ENCODE results near the gene PTGIR. TPM values are rescaled to one million over a fixed set of nuclear protein-coding genes. Genes with fewer than 3 reads are reported as not detected.

PTGIR gene
- total RNA-seq, 5 donors from 2014 or later (not counting 1 experiment from before 2014, with no cell fraction given) = 1.2 to 5.4 (median 3.5) TPM

DNA sequence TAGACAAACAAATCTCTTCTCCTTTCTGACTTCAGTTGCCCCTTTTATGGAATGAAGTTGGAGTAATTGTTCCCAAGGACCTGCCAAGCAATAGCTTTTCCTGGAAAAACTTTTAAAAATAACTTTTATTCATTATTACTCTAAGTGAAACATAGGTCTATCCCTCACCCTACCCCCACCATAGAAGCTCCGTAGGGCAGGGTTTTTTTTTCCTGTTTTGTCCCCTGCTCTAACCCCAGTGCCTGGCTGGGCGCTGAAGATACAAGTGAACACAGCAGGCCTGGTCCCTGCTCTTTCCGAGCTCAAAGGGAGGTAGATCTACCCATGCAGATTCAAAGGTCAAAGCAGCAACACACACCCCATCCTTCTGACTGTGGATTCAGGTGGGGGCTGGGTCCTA lies 19.8 kb upstream of the PTGIR start:
- Histone ChIP-seq H3K4me1 (ENCODE audit: control insufficient read depth in 1 of 2, extremely low read depth in 1 of 2, insufficient read depth in 2 of 2, low read length in 2 of 2) (peaks cover 2 to 14% of the 10 kb centered on the region in 2 experiments), H3K36me3 (ENCODE audit: control insufficient read depth in 2 of 2, extremely low read depth in 1 of 2, insufficient read depth in 1 of 2, low read length in 1 of 2) (no peaks in the 10 kb centered on the region), H3K27ac (ENCODE audit: low read length) (no peak overlapping the region), H3K4me3 (ENCODE audit: control insufficient read depth in 1 of 2, extremely low read depth in 1 of 2, low read length in 1 of 2) (no peak overlapping the region), H3K9me3 (peaks cover 3% of the 10 kb centered on the region), H3K27me3 (replicated peaks in 1 of 2; ENCODE audit: control insufficient read depth in 2 of 2, extremely low read depth in 1 of 2, insufficient read depth in 2 of 2, low read length in 1 of 2) (peaks cover 8 to 54% of the 10 kb centered on the region in 2 experiments)
- peaks cover 7 to 13% (median 10%) of the 10 kb centered on the region in 3 donors for H3K4me1 Mint-ChIP-seq
- no peak overlapping the region for H3K4me3 Mint-ChIP-seq
- H3K27me3 Mint-ChIP-seq = peaks cover 12 to 28% of the 10 kb centered on the region in 2 donors
- H3K36me3 Mint-ChIP-seq = no peaks in the 10 kb centered on the region
- H3K27ac Mint-ChIP-seq = no peak overlapping the region
- CTCF ChIA-PET = interaction anchor here in 1 of 2 donors (1.4 kb wide), 1 partner anchor 12 kb away, joined by 5 read pairs; no protein-coding TSS in a partner anchor
- POLR2A ChIA-PET = interaction anchor here in 1 of 2 donors (0.6 kb wide), 1 partner anchor 111 kb away, joined by 3 read pairs; no protein-coding TSS in a partner anchor
- no peaks in the 10 kb centered on the region for H3K9me3 Mint-ChIP-seq
- DNase-seq = no peak
- no CpG with 5 or more reads among the region's 3 CpGs for WGBS (ENCODE audit: insufficient coverage)
- ATAC-seq (replicated peaks in 1 of 4) = no peak

- ChIA-PET POLR2A (no interaction called here), CTCF (interaction anchor here in 1 of 2 donors (0.8 kb wide), 1 partner anchor 27 kb away, joined by 3 read pairs; no protein-coding TSS in a partner anchor)
- no peaks in the 10 kb centered on the region for H3K9me3 ChIP-seq
- 79% methylated on average over 2 of the region's 2 CpGs for WGBS (ENCODE audit: insufficient coverage)
- Mint-ChIP-seq H3K4me1 (peaks cover 0 to 10% (median 4%) of the 10 kb centered on the region in 3 donors), H3K9me3 (no peaks in the 10 kb centered on the region), H3K27ac (peak overlapping the region; percentile 22 to 50), H3K36me3 (no peaks in the 10 kb centered on the region), H3K4me3 (peak overlapping the region in 2 of 3 donors; percentile 14 to 47), H3K27me3 (peaks cover 4 to 13% of the 10 kb centered on the region in 2 donors)
- H3K36me3 ChIP-seq (ENCODE audit: control insufficient read depth in 2 of 2, extremely low read depth in 1 of 2, insufficient read depth in 1 of 2, low read length in 1 of 2) = no peaks in the 10 kb centered on the region
- ATAC-seq (replicated peaks in 1 of 4) (no peak), DNase-seq (no peak)
- H3K27ac ChIP-seq (ENCODE audit: low read length) = no peak overlapping the region
- no peak overlapping the region for H3K4me3 ChIP-seq (ENCODE audit: control insufficient read depth in 1 of 2, extremely low read depth in 1 of 2, low read length in 1 of 2)
- peaks cover 0 to 48% of the 10 kb centered on the region in 2 experiments for H3K27me3 ChIP-seq (replicated peaks in 1 of 2; ENCODE audit: control insufficient read depth in 2 of 2, extremely low read depth in 1 of 2, insufficient read depth in 2 of 2, low read length in 1 of 2)
- peaks cover 19 to 34% of the 10 kb centered on the region in 2 experiments for H3K4me1 ChIP-seq (ENCODE audit: control insufficient read depth in 1 of 2, extremely low read depth in 1 of 2, insufficient read depth in 2 of 2, low read length in 2 of 2)
Measured at GRCh38 chr19:46640656-46641055, 15.8 kb upstream of the PTGIR start.

DNA sequence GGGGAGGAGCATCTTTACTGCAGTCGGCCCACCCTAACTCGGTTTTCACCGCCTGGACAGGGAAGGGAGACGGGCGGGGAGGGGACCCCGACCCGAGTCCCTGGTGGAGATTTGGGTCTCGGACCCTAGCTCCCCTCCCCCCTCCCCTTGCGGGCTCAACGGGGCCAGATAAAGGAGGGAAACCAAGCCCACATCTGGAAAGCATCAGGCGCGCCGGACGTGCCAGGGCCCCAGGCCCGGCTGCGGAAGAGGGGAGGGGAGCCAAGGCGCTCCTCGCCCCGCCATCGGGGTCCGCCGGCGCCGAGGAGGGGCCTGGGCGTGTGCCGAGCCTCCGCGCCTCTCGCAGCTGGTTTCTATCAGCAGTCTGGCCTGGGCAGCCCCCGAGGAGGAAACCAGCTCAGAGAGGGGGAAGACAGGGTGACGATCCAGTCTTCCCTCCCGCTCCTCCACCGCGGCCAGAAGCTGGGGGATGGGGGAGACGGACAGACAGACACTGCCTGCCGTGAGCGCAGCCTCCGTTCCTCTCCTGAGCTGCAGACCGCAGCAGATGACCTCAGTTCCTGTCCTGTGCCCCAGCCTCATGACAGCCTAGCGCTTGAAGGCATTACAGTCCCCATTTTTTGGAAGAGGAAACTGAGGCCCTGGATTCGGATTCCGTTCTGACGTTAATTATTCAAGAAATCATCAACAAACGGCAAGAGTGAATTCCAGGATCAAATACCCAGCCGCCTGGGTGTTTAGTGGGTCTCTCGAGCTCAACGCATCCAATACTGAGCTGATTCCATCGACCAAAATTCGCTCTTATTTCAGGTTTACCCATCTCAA lies 14.7 kb upstream of the PTGIR start:
- H3K4me1 ChIP-seq (ENCODE audit: control insufficient read depth in 1 of 2, extremely low read depth in 1 of 2, insufficient read depth in 2 of 2, low read length in 2 of 2) = peaks cover 22 to 42% of the 10 kb centered on the region in 2 experiments
- H3K9me3 Mint-ChIP-seq = no peaks in the 10 kb centered on the region
- ChIA-PET POLR2A (no interaction called here), CTCF (interaction anchor here (0.6 to 0.8 kb wide), 2 partner anchors 20 to 26 kb away, joined by 3 read pairs; no protein-coding TSS in a partner anchor)
- peak overlapping the region; percentile 39 to 69 for H3K4me3 ChIP-seq (ENCODE audit: control insufficient read depth in 1 of 2, extremely low read depth in 1 of 2, low read length in 1 of 2)
- peak overlapping the region in 1 of 3 donors; percentile 28 for H3K4me3 Mint-ChIP-seq
- no peak for ATAC-seq (replicated peaks in 1 of 4)
- peak in 2 of 35 experiments; percentile 16 to 37 for DNase-seq
- no peak overlapping the region for H3K27ac Mint-ChIP-seq
- no peaks in the 10 kb centered on the region for H3K36me3 Mint-ChIP-seq
- WGBS (ENCODE audit: insufficient coverage) = 4% methylated on average over 37 of the region's 49 CpGs
- peaks cover 4 to 13% of the 10 kb centered on the region in 2 donors for H3K27me3 Mint-ChIP-seq
- H3K4me1 Mint-ChIP-seq = peaks cover 0 to 16% (median 8%) of the 10 kb centered on the region in 3 donors
- no peak overlapping the region for H3K27ac ChIP-seq (ENCODE audit: low read length)
- no peaks in the 10 kb centered on the region for H3K36me3 ChIP-seq (ENCODE audit: control insufficient read depth in 2 of 2, extremely low read depth in 1 of 2, insufficient read depth in 1 of 2, low read length in 1 of 2)
- peaks cover 0 to 46% of the 10 kb centered on the region in 2 experiments for H3K27me3 ChIP-seq (replicated peaks in 1 of 2; ENCODE audit: control insufficient read depth in 2 of 2, extremely low read depth in 1 of 2, insufficient read depth in 2 of 2, low read length in 1 of 2)
- no peaks in the 10 kb centered on the region for H3K9me3 ChIP-seq

DNA sequence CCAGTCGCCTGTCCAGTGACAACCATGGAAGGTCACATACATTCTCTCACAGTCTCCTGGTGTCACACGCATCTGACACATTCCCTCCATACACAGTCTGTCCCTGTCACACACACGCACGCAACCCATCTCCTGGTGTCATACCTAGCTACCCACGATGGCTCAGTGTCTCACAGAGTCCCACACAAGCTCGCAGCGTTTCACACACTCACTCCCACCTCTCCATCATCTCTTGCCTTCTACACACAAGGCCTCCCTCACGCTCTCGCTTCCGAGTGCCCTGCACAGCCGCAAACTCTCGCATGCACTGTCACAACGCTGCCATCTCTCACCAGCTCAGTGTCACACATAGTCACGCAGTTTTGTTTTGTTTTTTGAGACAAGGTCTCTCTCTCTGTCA lies 12.3 kb upstream of the PTGIR start:
- peaks cover 0 to 53% of the 10 kb centered on the region in 2 experiments for H3K27me3 ChIP-seq (replicated peaks in 1 of 2; ENCODE audit: control insufficient read depth in 2 of 2, extremely low read depth in 1 of 2, insufficient read depth in 2 of 2, low read length in 1 of 2)
- H3K27ac ChIP-seq (ENCODE audit: low read length) = no peak overlapping the region
- peaks cover 32 to 60% of the 10 kb centered on the region in 2 experiments for H3K4me1 ChIP-seq (ENCODE audit: control insufficient read depth in 1 of 2, extremely low read depth in 1 of 2, insufficient read depth in 2 of 2, low read length in 2 of 2)
- H3K36me3 Mint-ChIP-seq = no peaks in the 10 kb centered on the region
- CTCF ChIA-PET = interaction anchor here in 1 of 2 donors (0.7 to 1.2 kb wide), 3 partner anchors 12 to 78 kb away, joined by 3 to 6 read pairs (median 5); partner anchors contain the start of gene PTGIR
- H3K9me3 Mint-ChIP-seq = no peaks in the 10 kb centered on the region
- peaks cover 4 to 8% of the 10 kb centered on the region in 2 donors for H3K27me3 Mint-ChIP-seq
- peak in 1 of 35 experiments; percentile 32 for DNase-seq
- H3K9me3 ChIP-seq = no peaks in the 10 kb centered on the region
- H3K4me3 Mint-ChIP-seq = no peak overlapping the region
- POLR2A ChIA-PET = interaction anchor here in 1 of 2 donors (0.7 kb wide), 1 partner anchor 16 kb away, joined by 9 read pairs; no protein-coding TSS in a partner anchor
- no peak overlapping the region for H3K27ac Mint-ChIP-seq
- WGBS (ENCODE audit: insufficient coverage) = 75% methylated on average over 12 of the region's 14 CpGs
- no peak for ATAC-seq (replicated peaks in 1 of 4)
- H3K36me3 ChIP-seq (ENCODE audit: control insufficient read depth in 2 of 2, extremely low read depth in 1 of 2, insufficient read depth in 1 of 2, low read length in 1 of 2) = no peaks in the 10 kb centered on the region
- H3K4me1 Mint-ChIP-seq = peaks cover 12 to 31% (median 22%) of the 10 kb centered on the region in 3 donors
- no peak overlapping the region for H3K4me3 ChIP-seq (ENCODE audit: control insufficient read depth in 1 of 2, extremely low read depth in 1 of 2, low read length in 1 of 2)

DNA sequence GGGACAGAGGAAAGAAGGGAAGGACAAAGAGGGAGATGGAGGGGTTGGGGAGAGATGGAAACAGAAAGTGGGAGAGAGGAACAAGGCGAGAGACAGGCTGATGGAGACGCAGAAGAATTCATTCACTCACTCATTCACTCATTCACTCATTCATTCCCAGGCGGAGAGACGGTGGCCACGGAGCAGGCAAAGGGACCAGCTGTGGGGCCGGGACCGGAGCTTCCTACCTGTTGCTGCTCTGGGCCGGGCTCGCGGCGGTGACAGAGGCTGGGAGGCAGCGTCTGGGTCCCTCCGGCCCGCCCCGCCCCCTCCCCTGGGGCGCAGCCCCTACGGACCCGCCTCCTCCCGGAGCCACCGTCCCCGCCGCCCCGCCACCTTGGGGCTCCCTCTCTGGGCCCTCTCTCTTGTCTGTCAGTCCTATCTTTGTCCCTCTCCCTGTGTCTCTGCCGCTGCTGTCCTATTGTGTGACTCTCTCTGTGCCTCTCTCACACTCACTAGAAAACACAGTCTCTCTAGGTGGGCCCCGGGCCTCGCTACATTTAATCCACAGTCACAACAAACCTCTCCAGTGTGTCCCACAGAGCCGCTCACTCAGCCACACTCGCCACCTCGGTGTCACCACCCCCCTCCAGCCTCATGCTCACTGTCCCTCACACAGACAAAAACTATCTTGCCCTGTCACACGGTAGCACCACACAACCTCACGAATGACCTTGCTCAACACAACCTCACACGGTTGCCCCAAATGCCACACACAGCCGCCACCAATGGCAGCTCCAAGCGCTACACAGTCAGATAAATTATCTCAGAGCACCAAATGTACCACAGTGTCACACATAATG lies 11.3 kb upstream of the PTGIR start, which contains the start of gene GNG8:
Gene GNG8 (minus strand): TSS at position 283 of the 842 bp plus-strand sequence. CDS start 1,520 bp downstream, outside the sequence.
- peak within 1 kb of the TSS in 1 of 2 donors; percentile 49 for H3K27ac Mint-ChIP-seq
- ATAC-seq (replicated peaks in 1 of 4) (no peak), DNase-seq (peak in 6 of 35 experiments; percentile 22 to 55 (median 38))
- CTCF ChIA-PET = interaction anchor here in 1 of 2 donors (0.7 to 1.2 kb wide), 4 partner anchors 11 to 79 kb away, joined by 3 to 7 read pairs (median 6); partner anchors contain the start of gene PTGIR
- Histone ChIP-seq H3K4me1 (ENCODE audit: control insufficient read depth in 1 of 2, extremely low read depth in 1 of 2, insufficient read depth in 2 of 2, low read length in 2 of 2) (peaks cover 32 to 60% of the 10 kb centered on the region in 2 experiments), H3K27ac (ENCODE audit: low read length) (peak within 1 kb of the TSS; percentile 44), H3K9me3 (no peaks in the 10 kb centered on the region), H3K27me3 (replicated peaks in 1 of 2; ENCODE audit: control insufficient read depth in 2 of 2, extremely low read depth in 1 of 2, insufficient read depth in 2 of 2, low read length in 1 of 2) (peaks cover 0 to 58% of the 10 kb centered on the region in 2 experiments), H3K36me3 (ENCODE audit: control insufficient read depth in 2 of 2, extremely low read depth in 1 of 2, insufficient read depth in 1 of 2, low read length in 1 of 2) (no peaks in the 10 kb centered on the region), H3K4me3 (ENCODE audit: control insufficient read depth in 1 of 2, extremely low read depth in 1 of 2, low read length in 1 of 2) (no peak within 1 kb of the TSS)
- no peaks in the 10 kb centered on the region for H3K9me3 Mint-ChIP-seq
- H3K4me3 Mint-ChIP-seq = peak within 1 kb of the TSS in 2 of 3 donors; percentile 14 to 51
- POLR2A ChIA-PET = interaction anchor here in 1 of 2 donors (0.7 kb wide), 1 partner anchor 17 kb away, joined by 9 read pairs; no protein-coding TSS in a partner anchor
- 36% methylated on average over 24 of the region's 34 CpGs for WGBS (ENCODE audit: insufficient coverage)
- peaks cover 4 to 6% of the 10 kb centered on the region in 2 donors for H3K27me3 Mint-ChIP-seq
- no peaks in the 10 kb centered on the region for H3K36me3 Mint-ChIP-seq
- H3K4me1 Mint-ChIP-seq = peaks cover 12 to 31% (median 22%) of the 10 kb centered on the region in 3 donors
